ENCODE data around the gene ARL8B.
"Not testable (repeated sequence)": the region's sequence is repeated elsewhere in the genome, so short reads cannot be mapped to it uniquely, and the experiment has no call there.

The ARL8B gene

GRCh38 chr3:5110337-5110736 lies 11.8 kb upstream of the ARL8B start:
- Histone ChIP-seq H2AFZ (no peak overlapping the region), H3K9me3 (ENCODE audit: control insufficient read depth, low read length) (no peaks in the 10 kb centered on the region), H3K27me3 (ENCODE audit: control insufficient read depth, insufficient read depth, low read length) (no peaks in the 10 kb centered on the region), H3K4me2 (ENCODE audit: low read length) (no peak overlapping the region), H3K27ac (no peak overlapping the region), H3K79me2 (no peaks in the 10 kb centered on the region), H3K9ac (no peak overlapping the region), H3K4me3 (ENCODE audit: low read depth, low read length) (no peak overlapping the region), H3K4me1 (no peaks in the 10 kb centered on the region), H3K36me3 (ENCODE audit: control insufficient read depth, insufficient read depth, low read length) (no peaks in the 10 kb centered on the region)
- TF ChIP-seq CTCF (IDR thresholded peaks at IDR 0.05): no peak

- no peaks in the 10 kb centered on the region for H3K27me3 ChIP-seq (ENCODE audit: control insufficient read depth, insufficient read depth, low read length)
- H3K9me3 ChIP-seq (ENCODE audit: control insufficient read depth, low read length): no peaks in the 10 kb centered on the region
- H3K9ac ChIP-seq: no peak overlapping the region
- no peak overlapping the region for H3K4me3 ChIP-seq (ENCODE audit: low read depth, low read length)
- TF ChIP-seq CTCF (IDR thresholded peaks at IDR 0.05): no peak
- H3K4me1 ChIP-seq: no peaks in the 10 kb centered on the region
- no peak overlapping the region for H3K27ac ChIP-seq
- no peaks in the 10 kb centered on the region for H3K36me3 ChIP-seq (ENCODE audit: control insufficient read depth, insufficient read depth, low read length)
- no peak overlapping the region for H2AFZ ChIP-seq
- no peaks in the 10 kb centered on the region for H3K79me2 ChIP-seq
- H3K4me2 ChIP-seq (ENCODE audit: low read length): no peak overlapping the region
Observed at GRCh38 chr3:5112043-5112442, 10.0 kb upstream of the ARL8B start.

DNA sequence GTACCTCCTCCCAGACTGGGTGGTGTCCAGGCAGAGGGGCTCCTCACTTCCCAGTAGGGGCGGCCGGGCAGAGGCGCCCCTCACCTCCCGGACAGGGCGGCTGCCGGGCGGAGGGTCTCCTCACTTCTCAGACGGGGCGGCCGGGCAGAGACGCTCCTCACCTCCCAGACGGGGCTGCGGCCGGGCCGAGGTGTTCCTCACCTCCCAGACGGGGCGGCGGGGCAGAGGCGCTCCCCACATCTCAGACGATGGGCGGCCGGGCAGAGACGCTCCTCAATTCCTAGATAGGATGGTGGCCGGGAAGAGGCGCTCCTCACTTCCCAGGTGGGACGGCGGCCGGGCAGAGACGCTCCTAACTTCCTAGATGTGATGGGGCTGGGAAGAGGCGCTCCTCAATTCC lies 8.4 kb upstream of the ARL8B start:
- not testable (repeated sequence) for H3K4me3 ChIP-seq (ENCODE audit: low read depth, low read length); H3K9ac ChIP-seq; H2AFZ ChIP-seq; H3K4me1 ChIP-seq; H3K27me3 ChIP-seq (ENCODE audit: control insufficient read depth, insufficient read depth, low read length); H3K4me2 ChIP-seq (ENCODE audit: low read length); H3K79me2 ChIP-seq; H3K36me3 ChIP-seq (ENCODE audit: control insufficient read depth, insufficient read depth, low read length); H3K9me3 ChIP-seq (ENCODE audit: control insufficient read depth, low read length); H3K27ac ChIP-seq

DNA sequence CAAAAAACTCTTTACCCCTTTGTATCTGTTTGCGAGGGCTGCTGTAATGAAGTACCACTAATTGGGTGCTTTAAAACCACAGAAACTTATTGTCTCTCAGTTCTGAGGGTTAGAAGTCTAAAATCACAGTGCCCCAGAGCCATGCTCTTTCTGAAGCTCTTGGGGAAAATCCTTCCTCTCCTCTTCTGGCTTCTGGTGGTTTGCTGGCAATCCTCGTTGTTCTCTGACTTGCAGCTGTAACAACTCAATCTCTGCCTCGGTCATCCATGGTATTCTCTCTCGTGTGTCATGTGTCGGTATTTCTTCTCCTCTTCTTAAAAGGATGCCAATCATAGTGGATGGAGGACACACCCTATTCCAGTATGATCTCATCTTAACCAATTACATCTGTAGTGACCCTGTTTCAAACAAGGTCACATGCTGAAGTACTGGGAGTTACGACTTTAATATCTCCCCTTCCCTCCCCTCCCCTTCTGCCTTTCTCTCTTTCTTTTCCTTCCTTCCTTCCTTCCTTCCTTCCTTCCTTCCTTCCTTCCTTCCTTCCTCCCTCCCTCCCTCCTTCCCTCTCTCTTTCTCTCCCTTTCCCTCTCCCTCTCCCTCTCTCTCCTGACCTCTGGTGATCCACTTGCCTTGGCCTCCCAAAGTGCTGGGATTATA lies 6.5 kb upstream of the ARL8B start:
- peaks cover 3% of the 10 kb centered on the region for H3K79me2 ChIP-seq
- H3K4me1 ChIP-seq: no peaks in the 10 kb centered on the region
- H3K36me3 ChIP-seq (ENCODE audit: control insufficient read depth, insufficient read depth, low read length): no peaks in the 10 kb centered on the region
- H3K9me3 ChIP-seq (ENCODE audit: control insufficient read depth, low read length): no peaks in the 10 kb centered on the region
- TF ChIP-seq CTCF (IDR thresholded peaks at IDR 0.05): no peak
- H3K27me3 ChIP-seq (ENCODE audit: control insufficient read depth, insufficient read depth, low read length): no peaks in the 10 kb centered on the region
- no peak overlapping the region for H2AFZ ChIP-seq
- H3K4me2 ChIP-seq (ENCODE audit: low read length): no peak overlapping the region
- H3K9ac ChIP-seq: no peak overlapping the region
- no peak overlapping the region for H3K4me3 ChIP-seq (ENCODE audit: low read depth, low read length)
- H3K27ac ChIP-seq: no peak overlapping the region

DNA sequence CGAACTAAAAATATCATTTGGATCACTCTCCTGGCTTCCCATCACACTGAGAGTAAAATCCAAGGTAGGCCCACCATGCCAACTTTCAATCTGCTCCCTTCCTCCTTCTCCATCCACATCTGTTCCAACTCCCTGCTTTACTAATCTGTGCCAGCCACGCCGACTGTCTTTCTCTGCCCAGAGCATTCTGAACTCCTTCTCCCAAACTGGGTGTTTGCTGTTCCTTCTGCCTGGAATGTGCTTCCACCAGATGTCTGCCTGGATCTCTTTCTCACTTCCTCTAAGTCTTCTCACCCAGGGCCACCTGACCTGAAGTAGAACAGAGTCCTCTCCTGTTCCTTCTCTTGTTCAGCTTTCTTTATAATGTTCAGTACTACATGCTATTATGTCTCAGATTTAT lies 5.6 kb upstream of the ARL8B start:
- TF ChIP-seq CTCF (IDR thresholded peaks at IDR 0.05): no peak
- Histone ChIP-seq H3K4me2 (ENCODE audit: low read length) (no peak overlapping the region), H3K9ac (no peak overlapping the region), H3K27ac (no peak overlapping the region), H3K27me3 (ENCODE audit: control insufficient read depth, insufficient read depth, low read length) (no peaks in the 10 kb centered on the region), H3K79me2 (peaks cover 10% of the 10 kb centered on the region), H3K4me3 (ENCODE audit: low read depth, low read length) (no peak overlapping the region), H3K4me1 (peaks cover under 1% of the 10 kb centered on the region), H2AFZ (peak overlapping the region; percentile 38), H3K36me3 (ENCODE audit: control insufficient read depth, insufficient read depth, low read length) (no peaks in the 10 kb centered on the region), H3K9me3 (ENCODE audit: control insufficient read depth, low read length) (no peaks in the 10 kb centered on the region)

Data from parathyroid adenoma (tissue), 2 donors.